Heart left ventricle (tissue), 13 donors: ENCODE results near the gene CALML6.

Experiments
- POLR2A ChIP-seq, 2 donors: fragments of 450-650 bp; IDR thresholded peaks; one replicate each; pipeline ENCODE4 v1.6.1; 2017; ENCODE audit warnings: antibody characterized with exemption in 2 of 2, mild to moderate bottlenecking in 2 of 2, moderate library complexity in 2 of 2
- TF ChIP-seq, protein P1 (sequence below), 12 donors: fragments of 200-600 bp; sonication (generic) in 4 of 12; IDR thresholded peaks; one replicate each; pipeline versions ENCODE4 v1.5.0 to v1.8.0; 2018 to 2022; ENCODE audit warnings: antibody characterized with exemption in 12 of 12, mild to moderate bottlenecking in 5 of 12
- donor health status: ischemic (EF 13 %, LVEDD 7.1; RV severe dilation, severe dysfunction).
- donor health status: DM: no; HTN: yes; CAD: no.
- donor health status: DM: no; HTN: no; CAD: no.
- donor health status: ischemic (EF 25% LVEDD 6.9; RV normal size, moderate dysfunction).
- donor health status: ischemic (EF 25% LVEDD 5.7; RV mildly dilated, moderate dysfunction).
- donor health status: ischemic (EF 35%, LVEDD 5.7; RV mildly dilated, moderate dysfunction).
- donor health status: nonischemic (EF 11% LVEDD 7.7; RV severe dilation, severe dysfunction).
- donor health status: DM: yes; HTN: yes; CAD: no.
- donor health status: PGD.
- donor health status: ischemic (EF 29% LVEDD 5.4; RV normal size, mild dysfunction).
- donor health status: nonischemic (EF 23%, LVEDD 6.1; RV moderate dilation, normal function).

DNA sequence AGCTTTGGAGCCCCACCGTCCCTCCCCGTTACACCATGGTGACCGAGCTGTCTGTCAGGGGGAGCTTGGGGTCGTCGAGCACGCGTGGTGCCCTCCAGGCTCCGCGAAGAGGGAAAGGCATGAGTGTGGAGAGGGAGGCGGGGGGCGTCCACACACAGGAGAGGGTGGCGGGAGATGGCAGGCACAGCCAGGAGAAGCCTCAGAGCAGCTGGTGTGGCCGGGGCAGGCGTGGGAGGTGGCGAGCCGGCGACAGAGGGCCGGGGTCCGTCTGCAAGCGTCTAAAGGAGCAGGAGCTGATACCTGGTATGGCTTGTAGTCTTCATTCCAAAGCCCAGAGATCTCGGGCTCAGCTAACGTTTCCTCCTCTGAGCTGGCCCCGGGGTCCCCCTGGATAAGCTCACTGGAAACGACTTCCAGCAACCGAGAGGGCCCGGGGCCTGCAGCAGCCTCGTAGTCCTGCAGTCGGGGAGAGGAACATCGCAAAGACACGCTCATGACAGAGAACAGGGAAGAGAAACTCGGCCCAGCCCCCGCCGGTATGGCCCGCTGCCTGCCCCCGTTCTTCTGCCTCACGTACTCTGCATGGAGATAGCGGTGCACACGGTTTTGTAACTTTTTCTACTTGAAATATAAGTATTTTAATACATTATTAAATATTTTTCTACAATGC lies 51.1 kb downstream of the CALML6 start:
- TF ChIP-seq, protein P1, sequence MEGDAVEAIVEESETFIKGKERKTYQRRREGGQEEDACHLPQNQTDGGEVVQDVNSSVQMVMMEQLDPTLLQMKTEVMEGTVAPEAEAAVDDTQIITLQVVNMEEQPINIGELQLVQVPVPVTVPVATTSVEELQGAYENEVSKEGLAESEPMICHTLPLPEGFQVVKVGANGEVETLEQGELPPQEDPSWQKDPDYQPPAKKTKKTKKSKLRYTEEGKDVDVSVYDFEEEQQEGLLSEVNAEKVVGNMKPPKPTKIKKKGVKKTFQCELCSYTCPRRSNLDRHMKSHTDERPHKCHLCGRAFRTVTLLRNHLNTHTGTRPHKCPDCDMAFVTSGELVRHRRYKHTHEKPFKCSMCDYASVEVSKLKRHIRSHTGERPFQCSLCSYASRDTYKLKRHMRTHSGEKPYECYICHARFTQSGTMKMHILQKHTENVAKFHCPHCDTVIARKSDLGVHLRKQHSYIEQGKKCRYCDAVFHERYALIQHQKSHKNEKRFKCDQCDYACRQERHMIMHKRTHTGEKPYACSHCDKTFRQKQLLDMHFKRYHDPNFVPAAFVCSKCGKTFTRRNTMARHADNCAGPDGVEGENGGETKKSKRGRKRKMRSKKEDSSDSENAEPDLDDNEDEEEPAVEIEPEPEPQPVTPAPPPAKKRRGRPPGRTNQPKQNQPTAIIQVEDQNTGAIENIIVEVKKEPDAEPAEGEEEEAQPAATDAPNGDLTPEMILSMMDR (IDR thresholded peaks at IDR 0.05) = no peak
- TF ChIP-seq POLR2A (IDR thresholded peaks at IDR 0.05) = no peak
